GM12878 (cell line): ENCODE data around the gene LPCAT3. TPM values are rescaled to one million over a fixed set of nuclear protein-coding genes. Genes with fewer than 3 reads are reported as not detected.

Experiments used
- ATAC-seq: fragments of 200-7000 bp; cut with Tn5 transposase; 3 replicates; pipeline ENCODE4 v1.9.1; 2020; ENCODE audit warnings: mild to moderate bottlenecking, moderate library complexity
- BruUV-seq: library from RNA; stranded (reverse); fragments of 400-500 nt; replicated peaks from 2 replicates; lab custom pipeline; 2021; lab: Mats Ljungman, UMichigan
- CTCF ChIA-PET: fragments of 300-600 bp; sonication (Branson Sonifier 250); formaldehyde crosslinking; extraction: SDS; loops from one replicate; lab custom pipeline; 2021; ENCODE audit warnings: inconsistent platforms; lab: Yijun Ruan, JAX
- POLR2A ChIA-PET: fragments of 350-600 bp; formaldehyde crosslinking; extraction: SDS; loops from one replicate; lab custom pipeline; 2021; ENCODE audit warnings: inconsistent platforms; lab: Charles Lee
- RAD21 ChIA-PET: fragments of 300-600 bp; sonication (Branson Sonifier 250); formaldehyde crosslinking; loops from one replicate; lab custom pipeline; 2023; ENCODE audit warnings: antibody characterized with exemption; ENCODE audit not compliant: unreplicated experiment; lab: Charles Lee
- SMC1A ChIA-PET: fragments of 300-600 bp; sonication (Branson Sonifier 250); formaldehyde crosslinking; loops from one replicate; lab custom pipeline; 2023; ENCODE audit not compliant: unreplicated experiment, uncharacterized antibody; lab: Charles Lee
- DNase-seq: peaks from one replicate; pipeline ENCODE4 v3.0.0-alpha.2; 2011; ENCODE audit warnings: low read depth, low spot score
- FAIRE-seq: peaks from 3 replicates; lab custom pipeline; 2011; peaks lifted over from hg19 to GRCh38; lab: Jason Lieb, UNC
- H2AFZ ChIP-seq: 2 replicates; pipeline ENCODE4 v1.6.0; 2011; ENCODE audit warnings: low read depth, low read length, control low read depth; ENCODE audit not compliant: control insufficient read depth
- H3K27ac ChIP-seq: 2 replicates; pipeline ENCODE4 v1.5.1; 2011; ENCODE audit warnings: control low read depth; ENCODE audit not compliant: control insufficient read depth, insufficient read depth
- H3K27me3 ChIP-seq, 2 experiments: replicated peaks in 1 of 2; 2 replicates each; pipeline versions ENCODE4 v1.6.0 to v1.6.1; 2011; ENCODE audit warnings: low read length in 1 of 2; ENCODE audit not compliant: control insufficient read depth in 2 of 2, insufficient read depth in 2 of 2
- H3K36me3 ChIP-seq, 2 experiments: 2 replicates each; pipeline ENCODE4 v1.5.1; 2011; ENCODE audit warnings: low read length in 1 of 2; ENCODE audit not compliant: control insufficient read depth in 2 of 2, insufficient read depth in 2 of 2
- H3K4me1 ChIP-seq: 2 replicates; pipeline ENCODE4 v1.6.1; 2011; ENCODE audit warnings: mild to moderate bottlenecking, low read length, moderate library complexity, mixed read lengths; ENCODE audit not compliant: control insufficient read depth, insufficient read depth
- H3K4me2 ChIP-seq: 2 replicates; pipeline ENCODE4 v1.6.0; 2011; ENCODE audit warnings: control low read depth; ENCODE audit not compliant: control insufficient read depth, insufficient read depth
- H3K4me3 ChIP-seq: fragments of 200-600 bp; sonication (generic); 2 replicates; pipeline ENCODE4 v1.5.1; 2016
- H3K79me2 ChIP-seq: 2 replicates; pipeline ENCODE4 v1.6.0; 2011; ENCODE audit warnings: low read length; ENCODE audit not compliant: control insufficient read depth, insufficient read depth
- H3K9ac ChIP-seq: 2 replicates; pipeline ENCODE4 v1.8.0; 2011; ENCODE audit warnings: low read length, control low read depth, mixed read lengths; ENCODE audit not compliant: control insufficient read depth, insufficient read depth
- H3K9me3 ChIP-seq: replicated peaks from 3 replicates; pipeline ENCODE4 v1.5.1; 2011; ENCODE audit warnings: mild to moderate bottlenecking, low read length; ENCODE audit not compliant: control insufficient read depth, insufficient read depth
- H4K20me1 ChIP-seq: 2 replicates; pipeline ENCODE4 v1.6.0; 2011; ENCODE audit not compliant: control insufficient read depth, insufficient read depth
- HCFC1 ChIP-seq: fragments of 150-350 bp; IDR thresholded peaks from 2 replicates; pipeline ENCODE4 v1.6.1; 2014; ENCODE audit warnings: low read length
- MLLT1 ChIP-seq: fragments of 450-650 bp; IDR thresholded peaks from 2 replicates; pipeline ENCODE4 v1.6.1; 2016; ENCODE audit warnings: mild to moderate bottlenecking
- MYB ChIP-seq: fragments of 150-350 bp; IDR thresholded peaks from 2 replicates; pipeline ENCODE4 v1.6.1; 2014; ENCODE audit warnings: mild to moderate bottlenecking, low read depth, low read length, borderline replicate concordance
- RAD51 ChIP-seq: fragments of 450-650 bp; IDR thresholded peaks from 2 replicates; pipeline ENCODE4 v1.6.1; 2016; ENCODE audit warnings: moderate library complexity, mild to moderate bottlenecking, inconsistent platforms
- SMARCA5 ChIP-seq: fragments of 450-650 bp; IDR thresholded peaks from 2 replicates; pipeline ENCODE4 v1.6.1; 2017; ENCODE audit warnings: mild to moderate bottlenecking
- SMC3 ChIP-seq: IDR thresholded peaks from 2 replicates; pipeline ENCODE4 v1.6.1; 2011; ENCODE audit warnings: low read length, improper control_type of control experiment, borderline replicate concordance
- WGBS: methylation state at CpG from one replicate; pipeline ENCODE4 v1.1.6; 2016; ENCODE audit warnings: low lambda C conversion rate; ENCODE audit not compliant: insufficient replicate concordance, insufficient coverage; ENCODE audit errors: missing lambda C conversion rate; 5-methylcytosine and 5-hydroxymethylcytosine counted together
- in situ Hi-C: fragments of 300-500 bp; cut with MboI; formaldehyde crosslinking; loops from 9 replicates; pipeline ENCODE4 v1.14.3; 2018; ENCODE audit warnings: mixed read lengths
- intact Hi-C: fragments of 100-400 bp; cut with micrococcal nuclease; formaldehyde crosslinking; loops from one replicate; pipeline ENCODE4 v1.14.2; 2022; ENCODE audit not compliant: unreplicated experiment
- polyA plus RNA-seq, 11 experiments: library from polyadenylated mRNA; depleted of rRNA in 4 of 11; unstranded in 6 of 11; stranded (reverse) in 5 of 11; fragments of >200 nt; fragmentation: Nextera tagmentation in 4 of 11; fragmentation: Illumina TruSeq in 1 of 11; extraction: Ambion mirVana in 4 of 11; extraction: Trizol in 1 of 11; gene quantifications; 1 replicate in 1 of 11; 2 replicates in 10 of 11; pipeline versions ENCODE4 v1.2.1 to v1.2.3, GENCODE V29; 2011 to 2016; ENCODE audit warnings: inconsistent platforms in 2 of 11, missing spikeins in 2 of 11, low read depth in 1 of 11
- total RNA-seq, 4 experiments: library from RNA; depleted of rRNA in 3 of 4; stranded (reverse); fragments of >200 nt in 3 of 4; fragmentation: Illumina TruSeq in 1 of 4; extraction: Trizol in 1 of 4; gene quantifications; 2 replicates each; pipeline versions ENCODE4 v1.2.1 to v1.2.3, GENCODE V29; 2013 to 2021

The LPCAT3 gene
- total and polyA plus RNA-seq, 10 of the 15 experiments (the other 5 are each of a cell fraction or from before 2014, with no cell fraction given) = 2.6 to 48.3 (median 23.0) TPM

DNA sequence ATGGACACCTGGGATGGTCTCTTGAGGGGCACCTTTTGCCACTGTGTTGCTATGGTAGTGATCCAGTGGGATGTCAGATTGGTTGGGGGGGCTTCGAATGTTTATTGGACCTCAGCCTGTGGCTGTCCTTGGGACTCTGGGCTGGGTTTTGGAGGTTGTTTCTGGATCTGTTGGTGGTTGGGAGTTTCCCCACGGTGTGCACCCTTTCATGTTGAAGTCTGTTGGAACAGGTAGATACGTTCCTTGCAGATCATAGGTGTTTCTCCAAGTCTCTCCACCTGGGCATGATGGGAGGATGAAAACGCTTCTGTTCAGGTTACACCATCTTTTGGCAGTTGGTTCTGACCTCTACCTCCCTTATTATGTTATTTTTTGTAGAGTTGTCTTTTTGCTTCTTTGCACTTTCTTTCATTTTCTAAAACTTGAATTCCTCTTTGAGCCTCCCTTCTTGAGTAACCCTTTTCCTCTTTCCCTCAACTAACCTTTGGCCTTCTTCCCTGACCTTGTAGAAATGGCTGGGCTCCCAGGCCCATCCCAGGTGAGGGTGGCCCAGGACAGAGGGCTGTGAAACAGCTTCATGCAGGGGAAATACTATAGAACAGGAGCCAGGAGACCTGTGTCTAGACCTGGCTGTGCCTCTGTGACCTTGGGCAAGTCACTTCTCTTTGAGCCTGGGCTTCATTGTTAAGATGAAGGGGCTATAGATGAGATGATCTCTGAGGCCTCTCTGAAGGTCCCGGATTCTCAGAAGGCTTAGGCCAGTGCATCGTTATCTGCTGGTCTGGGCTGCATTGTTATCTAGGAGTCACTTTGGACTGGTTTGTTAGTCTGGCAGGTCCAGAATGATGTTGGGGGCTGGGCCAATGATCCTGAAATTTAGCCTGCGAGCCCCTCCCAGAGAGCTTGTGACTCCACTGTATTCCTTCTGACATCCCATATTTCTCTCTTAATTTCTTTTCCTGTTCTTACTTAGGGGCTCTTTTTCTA lies 88.5 kb downstream of the LPCAT3 start:
- Histone ChIP-seq H3K9me3 (no peaks in the 10 kb centered on the region), H3K79me2 (peaks cover 41% of the 10 kb centered on the region), H4K20me1 (no peaks in the 10 kb centered on the region), H3K4me2 (peak overlapping the region; percentile 95), H3K9ac (peak overlapping the region; percentile 79; the same call in 1 of the 2 replicates), H2AFZ (no peak overlapping the region), H3K36me3 (no peaks in the 10 kb centered on the region; a peak in 1 of 4 replicates), H3K4me1 (peaks cover 17% of the 10 kb centered on the region), H3K27me3 (no peaks in the 10 kb centered on the region), H3K27ac (peak overlapping the region; percentile 26; the same call in 1 of the 2 replicates), H3K4me3 (peak overlapping the region; percentile 95)
- in situ Hi-C loops (no loop called here), intact Hi-C loops (no loop called here)
- FAIRE-seq = no peak
- ChIA-PET CTCF (interaction anchor here (1.0 to 2.2 kb wide), 8 partner anchors 8 to 182 kb away, joined by 3 to 9 read pairs (median 4); no protein-coding TSS in a partner anchor), RAD21 (interaction anchor here (0.7 to 1.4 kb wide), 6 partner anchors 14 to 240 kb away, joined by 3 to 8 read pairs (median 3); partner anchors contain the start of genes C12orf57, CDCA3, LPCAT3 and RNU7-1), SMC1A (interaction anchor here (1.3 to 1.8 kb wide), 2 partner anchors 8 to 14 kb away, joined by 4 to 5 read pairs; partner anchors contain the start of genes C12orf57 and RNU7-1), POLR2A (interaction anchor here (1.2 to 1.8 kb wide), 4 partner anchors 8 to 89 kb away, joined by 3 to 8 read pairs (median 4); partner anchors contain the start of gene LPCAT3)
- DNase-seq = no peak
- 96% methylated on average over 7 of the region's 7 CpGs for WGBS
- no peak for TF ChIP-seq SMC3
- TF ChIP-seq SMARCA5 = no peak
- TF ChIP-seq RAD51 = no peak
- no peak for TF ChIP-seq MYB
- TF ChIP-seq MLLT1 = no peak
- TF ChIP-seq HCFC1 = no peak
- BruUV-seq = no TSS peak
- peak; percentile 7 for ATAC-seq
